H1 (cell line): ENCODE data around the gene PRICKLE2.

Source experiments
- CBX5 ChIP-seq: fragments of 300-800, 300-1000 bp; sonication (generic); IDR thresholded peaks from 2 replicates; pipeline ENCODE4 v1.7.1; 2016; ENCODE audit warnings: antibody characterized with exemption, low read length, low read depth
- EP300 ChIP-seq, 2 experiments: IDR thresholded peaks; 1 replicate in 1 of 2; 2 replicates in 1 of 2; pipeline ENCODE4 v1.6.1; 2011 to 2012; ENCODE audit warnings: low read depth in 2 of 2, low read length in 2 of 2, mild to moderate bottlenecking in 2 of 2, borderline replicate concordance in 1 of 2, inconsistent platforms in 1 of 2, moderate library complexity in 1 of 2
- EZH2 ChIP-seq: fragments of 200-600 bp; sonication (generic); IDR thresholded peaks from 2 replicates; pipeline ENCODE4 v1.7.1; 2012; ENCODE audit warnings: low read depth, mild to moderate bottlenecking, moderate library complexity, low read length, inconsistent platforms; ENCODE audit not compliant: severe bottlenecking
- FOSL1 ChIP-seq: IDR thresholded peaks from 2 replicates; pipeline ENCODE4 v1.6.1; 2011; ENCODE audit warnings: mild to moderate bottlenecking, low read depth, low read length, moderate library complexity; ENCODE audit not compliant: insufficient read depth
- JUND ChIP-seq: IDR thresholded peaks from 2 replicates; pipeline ENCODE4 v1.6.1; 2011; ENCODE audit warnings: mild to moderate bottlenecking, improper control_type of control experiment, low read length
- KDM1A ChIP-seq: fragments of 200-600, 300-600 bp; sonication (generic); IDR thresholded peaks from 2 replicates; pipeline ENCODE4 v1.7.1; 2016; ENCODE audit warnings: mild to moderate bottlenecking, low read length, borderline replicate concordance
- POLR2A ChIP-seq, 2 experiments: IDR thresholded peaks; 1 replicate in 1 of 2; 2 replicates in 1 of 2; pipeline ENCODE4 v1.6.1; 2011; ENCODE audit warnings: low read depth in 2 of 2, low read length in 2 of 2, mild to moderate bottlenecking in 2 of 2; ENCODE audit errors: control extremely low read depth in 1 of 2
- POU5F1 ChIP-seq: IDR thresholded peaks from 2 replicates; pipeline ENCODE4 v1.6.1; 2011; ENCODE audit warnings: low read depth, mild to moderate bottlenecking, low read length, moderate library complexity
- SP4 ChIP-seq: IDR thresholded peaks from 2 replicates; pipeline ENCODE4 v1.6.1; 2012; ENCODE audit warnings: low read length, inconsistent platforms
- SRF ChIP-seq: IDR thresholded peaks from 2 replicates; pipeline ENCODE4 v1.6.1; 2011; ENCODE audit warnings: mild to moderate bottlenecking, low read depth, low read length, moderate library complexity
- TAF1 ChIP-seq: IDR thresholded peaks from 2 replicates; pipeline ENCODE4 v1.6.1; 2011; ENCODE audit warnings: mild to moderate bottlenecking, low read depth, low read length
- TF ChIP-seq, protein P1 (sequence below), 3 experiments: IDR thresholded peaks; 1 replicate in 2 of 3; 2 replicates in 1 of 3; pipeline versions ENCODE4 v1.5.1 to v1.6.1; 2011; ENCODE audit warnings: low read length in 3 of 3, mild to moderate bottlenecking in 3 of 3, inconsistent platforms in 2 of 3, low read depth in 1 of 3, moderate library complexity in 1 of 3; ENCODE audit not compliant: insufficient read depth in 1 of 3; ENCODE audit errors: control extremely low read depth in 1 of 3
- TF ChIP-seq, protein P2 (sequence below): IDR thresholded peaks from 2 replicates; pipeline ENCODE4 v1.6.1; 2011; ENCODE audit warnings: low read length, improper control_type of control experiment
- TF ChIP-seq, protein P3 (sequence below): IDR thresholded peaks from 2 replicates; pipeline ENCODE4 v1.6.1; 2012; ENCODE audit warnings: inconsistent platforms

DNA sequence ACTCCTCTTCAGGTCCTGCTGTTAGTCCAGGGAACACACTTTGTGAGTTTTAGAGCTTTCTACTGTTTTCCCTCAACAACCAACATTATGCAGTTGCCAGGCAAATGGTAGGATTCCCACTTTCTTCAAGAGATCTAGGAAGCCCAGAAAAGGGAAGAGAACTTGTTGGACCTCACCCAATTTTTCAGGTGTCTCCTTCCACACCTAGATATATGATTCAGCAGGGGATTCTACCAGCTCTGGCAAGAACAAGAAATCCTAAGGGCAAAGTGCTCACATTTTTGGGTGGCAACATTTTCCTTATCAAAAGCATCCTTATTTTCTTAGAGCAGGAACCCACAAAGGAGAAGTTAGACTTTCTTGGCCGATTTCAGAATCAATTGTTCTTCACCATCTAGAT, 57.4 kb downstream of the PRICKLE2 start:
- no peak for TF ChIP-seq EZH2
- TF ChIP-seq, protein P1, sequence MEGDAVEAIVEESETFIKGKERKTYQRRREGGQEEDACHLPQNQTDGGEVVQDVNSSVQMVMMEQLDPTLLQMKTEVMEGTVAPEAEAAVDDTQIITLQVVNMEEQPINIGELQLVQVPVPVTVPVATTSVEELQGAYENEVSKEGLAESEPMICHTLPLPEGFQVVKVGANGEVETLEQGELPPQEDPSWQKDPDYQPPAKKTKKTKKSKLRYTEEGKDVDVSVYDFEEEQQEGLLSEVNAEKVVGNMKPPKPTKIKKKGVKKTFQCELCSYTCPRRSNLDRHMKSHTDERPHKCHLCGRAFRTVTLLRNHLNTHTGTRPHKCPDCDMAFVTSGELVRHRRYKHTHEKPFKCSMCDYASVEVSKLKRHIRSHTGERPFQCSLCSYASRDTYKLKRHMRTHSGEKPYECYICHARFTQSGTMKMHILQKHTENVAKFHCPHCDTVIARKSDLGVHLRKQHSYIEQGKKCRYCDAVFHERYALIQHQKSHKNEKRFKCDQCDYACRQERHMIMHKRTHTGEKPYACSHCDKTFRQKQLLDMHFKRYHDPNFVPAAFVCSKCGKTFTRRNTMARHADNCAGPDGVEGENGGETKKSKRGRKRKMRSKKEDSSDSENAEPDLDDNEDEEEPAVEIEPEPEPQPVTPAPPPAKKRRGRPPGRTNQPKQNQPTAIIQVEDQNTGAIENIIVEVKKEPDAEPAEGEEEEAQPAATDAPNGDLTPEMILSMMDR (IDR thresholded peaks at IDR 0.05; ENCODE audit: control extremely low read depth in 1 of 3, insufficient read depth in 1 of 3, low read depth in 1 of 3, low read length in 3 of 3), result no peak
- no peak for TF ChIP-seq POLR2A (IDR thresholded peaks at IDR 0.05; ENCODE audit: control extremely low read depth in 1 of 2, low read depth in 2 of 2, low read length in 2 of 2)
- no peak for TF ChIP-seq KDM1A
- TF ChIP-seq SP4, result no peak
- TF ChIP-seq EP300 (IDR thresholded peaks at IDR 0.05; ENCODE audit: borderline replicate concordance in 1 of 2, low read depth in 2 of 2, low read length in 2 of 2), result no peak
- TF ChIP-seq, protein P2, sequence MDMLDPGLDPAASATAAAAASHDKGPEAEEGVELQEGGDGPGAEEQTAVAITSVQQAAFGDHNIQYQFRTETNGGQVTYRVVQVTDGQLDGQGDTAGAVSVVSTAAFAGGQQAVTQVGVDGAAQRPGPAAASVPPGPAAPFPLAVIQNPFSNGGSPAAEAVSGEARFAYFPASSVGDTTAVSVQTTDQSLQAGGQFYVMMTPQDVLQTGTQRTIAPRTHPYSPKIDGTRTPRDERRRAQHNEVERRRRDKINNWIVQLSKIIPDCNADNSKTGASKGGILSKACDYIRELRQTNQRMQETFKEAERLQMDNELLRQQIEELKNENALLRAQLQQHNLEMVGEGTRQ, result no peak
- TF ChIP-seq CBX5, result no peak
- TF ChIP-seq SRF, result no peak
- TF ChIP-seq, protein P3, sequence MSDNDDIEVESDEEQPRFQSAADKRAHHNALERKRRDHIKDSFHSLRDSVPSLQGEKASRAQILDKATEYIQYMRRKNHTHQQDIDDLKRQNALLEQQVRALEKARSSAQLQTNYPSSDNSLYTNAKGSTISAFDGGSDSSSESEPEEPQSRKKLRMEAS, result no peak
- TF ChIP-seq TAF1, result no peak
- TF ChIP-seq FOSL1, result no peak
- TF ChIP-seq JUND, result no peak
- no peak for TF ChIP-seq POU5F1
